WI38 (cell line): ENCODE results near the gene JADE1.
A peak's percentile ranks its signal among the peaks of the same experiment; 100 is the strongest.

Source experiments
- H3K4me3 ChIP-seq: 2 replicates; pipeline ENCODE4 v1.5.1; 2011; ENCODE audit warnings: low read depth, mild to moderate bottlenecking, control low read depth, low read length
- CTCF ChIP-seq: IDR thresholded peaks from 2 replicates; pipeline ENCODE4 v1.5.1; 2012; ENCODE audit warnings: low read depth, mild to moderate bottlenecking, control low read depth, low read length

The JADE1 gene

DNA sequence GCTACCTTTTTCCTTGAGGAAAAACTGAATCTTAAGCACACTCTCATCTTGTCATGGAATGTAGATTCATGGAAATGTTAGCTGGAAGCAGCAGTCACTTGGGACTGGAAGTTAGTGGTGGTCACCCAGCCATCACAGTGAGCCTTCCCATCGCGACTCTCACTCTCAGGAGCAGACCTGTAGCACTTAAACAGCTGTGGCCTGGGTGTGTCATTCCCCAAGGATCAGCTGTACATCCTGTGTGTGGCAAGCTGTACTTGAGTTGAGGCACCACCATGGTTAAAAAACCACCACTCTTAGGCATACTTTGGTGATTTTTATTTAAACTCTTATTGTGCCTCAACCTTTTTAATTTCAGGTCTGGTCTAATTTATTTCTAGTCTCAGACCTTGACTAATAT is 46.7 kb downstream of the JADE1 start:
- no peak for TF ChIP-seq CTCF
- no peak overlapping the region for H3K4me3 ChIP-seq

DNA sequence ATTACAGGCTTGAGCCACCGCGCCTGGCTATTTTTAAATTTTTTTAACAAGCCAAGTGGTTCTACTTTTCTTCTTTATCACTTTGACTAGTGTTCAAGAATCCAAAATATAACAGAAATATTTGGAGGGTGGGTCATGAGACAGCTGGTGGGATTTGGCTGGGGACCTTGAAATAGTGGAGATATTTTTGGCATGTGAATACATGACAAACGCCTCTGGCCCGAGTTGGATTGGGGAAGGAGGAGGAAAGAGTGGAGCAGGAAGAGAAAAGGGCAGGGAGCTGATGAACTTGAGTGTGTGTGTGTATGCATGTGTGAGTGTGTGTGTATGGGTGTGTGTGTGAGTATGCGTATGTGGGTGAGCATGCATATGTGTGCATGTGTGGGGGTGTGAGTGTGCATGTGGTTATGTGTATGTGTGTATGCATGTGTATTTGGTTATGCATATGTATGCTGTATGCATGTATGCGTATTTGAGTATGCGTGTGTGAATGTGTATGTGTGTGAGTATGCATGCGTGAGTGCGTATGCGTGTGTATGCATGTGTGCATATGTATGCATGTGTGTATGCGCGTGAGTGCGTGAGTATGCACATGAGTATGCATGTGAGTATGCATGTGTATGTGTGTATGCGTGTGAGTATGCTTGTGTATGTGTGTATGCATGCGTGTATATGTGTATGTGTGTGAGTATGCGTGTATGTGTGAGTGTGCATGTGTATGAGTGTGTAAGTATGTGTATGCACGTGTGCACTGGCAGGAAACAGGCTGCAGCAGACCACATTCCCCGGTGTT is 49.6 kb downstream of the JADE1 start:
- no peak overlapping the region for H3K4me3 ChIP-seq
- TF ChIP-seq CTCF = no peak

DNA sequence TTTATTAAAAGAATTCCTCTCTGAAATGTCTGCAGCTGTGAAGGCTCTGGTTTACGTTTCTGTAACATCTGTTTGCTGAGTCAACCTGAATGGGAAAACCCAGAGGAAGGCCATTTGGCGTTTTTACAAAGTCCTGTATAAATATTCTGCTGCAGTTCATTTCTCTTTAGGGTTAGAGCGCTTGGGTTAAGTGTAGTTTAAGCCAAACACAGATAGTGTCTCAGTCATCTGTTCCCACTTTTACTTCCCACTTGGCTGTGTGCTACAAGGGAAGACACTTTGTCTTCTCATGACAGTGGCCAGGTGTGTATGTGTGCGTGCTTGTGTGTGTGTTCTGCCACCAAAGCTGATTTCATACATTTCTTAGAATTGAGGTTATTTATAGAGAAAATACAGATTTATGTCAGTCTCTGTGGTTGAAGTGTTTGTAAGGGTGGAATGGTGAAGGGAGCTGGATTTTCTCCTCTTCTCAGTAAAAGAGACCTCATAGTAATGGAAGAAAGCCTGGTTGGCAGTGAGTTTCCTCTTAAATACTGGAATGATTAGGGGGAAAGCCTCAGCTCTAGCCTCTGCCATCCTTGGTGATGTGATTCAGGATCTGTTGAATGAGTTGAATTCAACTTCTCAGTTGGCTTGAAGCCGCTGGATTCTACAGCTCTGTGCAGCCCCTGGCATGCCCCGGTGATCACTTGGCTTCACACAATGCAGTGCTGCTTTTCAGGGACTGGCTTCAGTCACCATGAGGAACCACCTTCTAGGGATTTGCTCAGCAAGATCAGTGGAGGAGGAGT is 50.6 kb downstream of the JADE1 start:
- no peak for TF ChIP-seq CTCF
- H3K4me3 ChIP-seq = no peak overlapping the region

- H3K4me3 ChIP-seq = no peak overlapping the region
- no peak for TF ChIP-seq CTCF
These were observed 52.5 kb downstream of the JADE1 start for GRCh38 chr4:128861856-128862518.

- no peak for TF ChIP-seq CTCF
- no peak overlapping the region for H3K4me3 ChIP-seq
These were observed 53.3 kb downstream of the JADE1 start for GRCh38 chr4:128862608-128863311.

DNA sequence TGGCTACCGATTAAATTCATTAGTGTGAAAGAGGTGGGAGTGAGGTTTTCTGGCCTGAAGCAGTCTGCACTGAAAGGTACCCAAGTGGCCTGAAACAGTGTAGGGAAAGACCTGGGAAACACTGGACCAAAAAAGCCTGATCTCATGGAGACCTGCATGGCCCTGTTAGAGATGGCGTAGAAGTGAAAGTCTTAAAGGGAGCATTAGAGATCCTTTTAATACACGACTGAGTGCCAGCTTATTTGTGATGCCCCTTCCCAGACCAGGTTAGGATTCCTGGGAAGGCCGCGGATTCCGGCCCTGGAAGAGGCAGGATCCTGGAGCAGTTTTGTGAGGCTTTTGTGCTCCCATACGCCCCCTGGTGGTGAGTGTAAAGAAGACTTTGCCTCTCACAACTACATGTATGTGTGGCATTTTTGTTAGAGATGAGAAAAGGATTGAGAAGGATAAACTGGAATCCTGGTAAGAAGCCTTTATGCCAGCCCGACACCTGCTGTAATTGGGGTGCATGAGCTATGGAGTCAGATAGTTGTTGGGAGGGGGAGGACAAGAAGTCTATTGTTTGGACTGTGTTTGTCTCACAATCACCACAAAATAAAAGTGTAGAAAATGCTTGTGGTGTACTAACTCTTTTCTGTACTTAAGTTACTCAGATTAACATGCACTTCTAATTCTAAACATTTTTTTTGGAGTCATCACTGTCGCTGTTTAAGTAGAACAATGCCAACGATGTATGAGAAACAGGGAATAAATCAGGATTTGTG is 54.0 kb downstream of the JADE1 start:
- peak; percentile 71 for TF ChIP-seq CTCF
- no peak overlapping the region for H3K4me3 ChIP-seq
